ENCODE results near the gene COBL. TPM values are rescaled to one million over a fixed set of nuclear protein-coding genes. Genes with fewer than 3 reads are reported as not detected.

The COBL gene
- total RNA-seq, 1 experiment from 2014 or later, result 51.4 TPM

- no peak for DNase-seq
- Histone ChIP-seq H3K4me3 (no peak overlapping the region), H3K4me1 (replicated peaks; ENCODE audit: insufficient read depth) (no peaks in the 10 kb centered on the region), H3K27ac (no peak overlapping the region), H3K9me2 (ENCODE audit: insufficient read depth) (no peaks in the 10 kb centered on the region), H3K4me2 (no peak overlapping the region), H3K27me3 (ENCODE audit: insufficient read depth, low read depth) (no peaks in the 10 kb centered on the region), H3F3A (ENCODE audit: insufficient read depth, low read depth) (no peaks in the 10 kb centered on the region), H2AFZ (no peak overlapping the region), H3K36me3 (ENCODE audit: low read depth) (no peaks in the 10 kb centered on the region), H4K20me1 (ENCODE audit: insufficient read depth) (no peaks in the 10 kb centered on the region; the same call in 1 of the 2 replicates), H3K79me2 (ENCODE audit: low read depth) (no peaks in the 10 kb centered on the region), H3K9me3 (ENCODE audit: insufficient read depth, low read depth) (no peaks in the 10 kb centered on the region)
- CTCF ChIA-PET, result interaction anchor here (1.4 kb wide), 1 partner anchor 8 kb away, joined by 5 read pairs; no protein-coding TSS in a partner anchor
- POLR2A ChIA-PET (ENCODE audit: unreplicated experiment), result no interaction called here
- TF ChIP-seq, protein P1, sequence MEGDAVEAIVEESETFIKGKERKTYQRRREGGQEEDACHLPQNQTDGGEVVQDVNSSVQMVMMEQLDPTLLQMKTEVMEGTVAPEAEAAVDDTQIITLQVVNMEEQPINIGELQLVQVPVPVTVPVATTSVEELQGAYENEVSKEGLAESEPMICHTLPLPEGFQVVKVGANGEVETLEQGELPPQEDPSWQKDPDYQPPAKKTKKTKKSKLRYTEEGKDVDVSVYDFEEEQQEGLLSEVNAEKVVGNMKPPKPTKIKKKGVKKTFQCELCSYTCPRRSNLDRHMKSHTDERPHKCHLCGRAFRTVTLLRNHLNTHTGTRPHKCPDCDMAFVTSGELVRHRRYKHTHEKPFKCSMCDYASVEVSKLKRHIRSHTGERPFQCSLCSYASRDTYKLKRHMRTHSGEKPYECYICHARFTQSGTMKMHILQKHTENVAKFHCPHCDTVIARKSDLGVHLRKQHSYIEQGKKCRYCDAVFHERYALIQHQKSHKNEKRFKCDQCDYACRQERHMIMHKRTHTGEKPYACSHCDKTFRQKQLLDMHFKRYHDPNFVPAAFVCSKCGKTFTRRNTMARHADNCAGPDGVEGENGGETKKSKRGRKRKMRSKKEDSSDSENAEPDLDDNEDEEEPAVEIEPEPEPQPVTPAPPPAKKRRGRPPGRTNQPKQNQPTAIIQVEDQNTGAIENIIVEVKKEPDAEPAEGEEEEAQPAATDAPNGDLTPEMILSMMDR (conservative IDR thresholded peaks at IDR 0.05), result no peak
- no peak for TF ChIP-seq EZH2 (IDR thresholded peaks at IDR 0.05; ENCODE audit: low read depth)
- intact Hi-C loops (cut with micrococcal nuclease; ENCODE audit: unreplicated experiment), result no loop called here
- BruUV-seq (replicated peaks), result no TSS peak
Measured at GRCh38 chr7:51233374-51233773, 83.2 kb downstream of the COBL start.

- no peak overlapping the region for H3K4me3 ChIP-seq
- H2AFZ ChIP-seq, result no peak overlapping the region
- H3K79me2 ChIP-seq (ENCODE audit: low read depth), result no peaks in the 10 kb centered on the region
- DNase-seq, result no peak
- no peaks in the 10 kb centered on the region for H3K27me3 ChIP-seq (ENCODE audit: insufficient read depth, low read depth)
- no peak for TF ChIP-seq EZH2 (IDR thresholded peaks at IDR 0.05; ENCODE audit: low read depth)
- TF ChIP-seq, protein P1 (conservative IDR thresholded peaks at IDR 0.05), result no peak
- H3K36me3 ChIP-seq (ENCODE audit: low read depth), result no peaks in the 10 kb centered on the region
- no peak overlapping the region for H3K27ac ChIP-seq
- no peaks in the 10 kb centered on the region; the same call in 1 of the 2 replicates for H4K20me1 ChIP-seq (ENCODE audit: insufficient read depth)
- no peaks in the 10 kb centered on the region for H3K9me3 ChIP-seq (ENCODE audit: insufficient read depth, low read depth)
- H3F3A ChIP-seq (ENCODE audit: insufficient read depth, low read depth), result peaks cover 8% of the 10 kb centered on the region; the same call in 1 of the 2 replicates
- no peak overlapping the region for H3K4me2 ChIP-seq
- POLR2A ChIA-PET (ENCODE audit: unreplicated experiment), result no interaction called here
- H3K4me1 ChIP-seq (replicated peaks; ENCODE audit: insufficient read depth), result peaks cover 11% of the 10 kb centered on the region
- BruUV-seq (replicated peaks), result no TSS peak
- CTCF ChIA-PET, result no interaction called here
- no peaks in the 10 kb centered on the region for H3K9me2 ChIP-seq (ENCODE audit: insufficient read depth)
- intact Hi-C loops (cut with micrococcal nuclease; ENCODE audit: unreplicated experiment), result no loop called here
Measured at GRCh38 chr7:51230723-51231122, 85.9 kb downstream of the COBL start.

- H3K9me3 ChIP-seq (ENCODE audit: insufficient read depth, low read depth), result no peaks in the 10 kb centered on the region
- no peaks in the 10 kb centered on the region for H3K79me2 ChIP-seq (ENCODE audit: low read depth)
- ChIA-PET CTCF (no interaction called here), POLR2A (ENCODE audit: unreplicated experiment) (interaction anchor here (0.7 kb wide), 1 partner anchor 644 kb away, joined by 3 read pairs; no protein-coding TSS in a partner anchor)
- no peak for DNase-seq
- H3K4me3 ChIP-seq, result no peak overlapping the region
- H4K20me1 ChIP-seq (ENCODE audit: insufficient read depth), result no peaks in the 10 kb centered on the region; the same call in 1 of the 2 replicates
- TF ChIP-seq EZH2 (IDR thresholded peaks at IDR 0.05; ENCODE audit: low read depth), result no peak
- TF ChIP-seq, protein P1 (conservative IDR thresholded peaks at IDR 0.05), result no peak
- intact Hi-C loops (cut with micrococcal nuclease; ENCODE audit: unreplicated experiment), result no loop called here
- H2AFZ ChIP-seq, result no peak overlapping the region
- no peaks in the 10 kb centered on the region for H3K27me3 ChIP-seq (ENCODE audit: insufficient read depth, low read depth)
- H3K27ac ChIP-seq, result no peak overlapping the region
- H3K4me1 ChIP-seq (replicated peaks; ENCODE audit: insufficient read depth), result peaks cover 15% of the 10 kb centered on the region
- peaks cover 8% of the 10 kb centered on the region; the same call in 1 of the 2 replicates for H3F3A ChIP-seq (ENCODE audit: insufficient read depth, low read depth)
- H3K9me2 ChIP-seq (ENCODE audit: insufficient read depth), result no peaks in the 10 kb centered on the region
- no peak overlapping the region for H3K4me2 ChIP-seq
- no TSS peak for BruUV-seq (replicated peaks)
- H3K36me3 ChIP-seq (ENCODE audit: low read depth), result no peaks in the 10 kb centered on the region
Measured at GRCh38 chr7:51230324-51230625, 86.3 kb downstream of the COBL start.
